CD14-positive monocyte (primary cell): ENCODE data around the gene RAVER1. TPM values are rescaled to one million over a fixed set of nuclear protein-coding genes. Genes with fewer than 3 reads are reported as not detected.
"Not testable (repeated sequence)": the region's sequence is repeated elsewhere in the genome, so short reads cannot be mapped to it uniquely, and the experiment has no call there.

Experiments
- DNase-seq, 3 donors: peaks; one replicate each; pipeline ENCODE4 v3.0.0-alpha.2; 2011 to 2022
- H2AFZ ChIP-seq: 2 replicates; pipeline ENCODE4 v1.6.0; 2012; ENCODE audit warnings: mild to moderate bottlenecking, low read depth, low read length, inconsistent platforms; ENCODE audit not compliant: insufficient read depth, poor library complexity, severe bottlenecking
- H3K27ac ChIP-seq, 2 donors: 1 replicate in 1 of 2; 2 replicates in 1 of 2; pipeline ENCODE4 v1.5.1; 2012 to 2013; ENCODE audit warnings: low read length in 2 of 2, control low read depth in 1 of 2, inconsistent platforms in 1 of 2, low read depth in 1 of 2, mild to moderate bottlenecking in 1 of 2
- H3K27me3 ChIP-seq, 2 donors: one replicate each; pipeline versions ENCODE4 v1.6.0 to v1.6.1; 2011 to 2013; ENCODE audit warnings: low read length in 2 of 2; ENCODE audit not compliant: control insufficient read depth in 2 of 2, insufficient read depth in 2 of 2
- H3K36me3 ChIP-seq, 2 donors: replicated peaks in 1 of 2; 1 replicate in 1 of 2; 2 replicates in 1 of 2; pipeline versions ENCODE4 v1.5.1 to v1.6.1; 2012 to 2013; ENCODE audit warnings: low read length in 2 of 2, control low read depth in 1 of 2, inconsistent platforms in 1 of 2, mild to moderate bottlenecking in 1 of 2; ENCODE audit not compliant: insufficient read depth in 2 of 2, control insufficient read depth in 1 of 2
- H3K4me1 ChIP-seq, 2 donors: 1 replicate in 1 of 2; 2 replicates in 1 of 2; pipeline versions ENCODE4 v1.5.1 to v1.6.1; 2012 to 2013; ENCODE audit warnings: low read length in 2 of 2, control low read depth in 1 of 2, inconsistent platforms in 1 of 2, mild to moderate bottlenecking in 1 of 2, moderate library complexity in 1 of 2; ENCODE audit not compliant: insufficient read depth in 2 of 2, control insufficient read depth in 1 of 2
- H3K4me2 ChIP-seq: replicated peaks from 2 replicates; pipeline ENCODE3; 2012; ENCODE audit warnings: low read length, moderate library complexity, mild to moderate bottlenecking; ENCODE audit not compliant: poor library complexity, severe bottlenecking; ENCODE audit errors: extremely low read depth
- H3K4me3 ChIP-seq, 3 experiments: fragments of 200-600 bp in 1 of 3; sonication (generic) in 1 of 3; replicated peaks in 1 of 3; 1 replicate in 2 of 3; 2 replicates in 1 of 3; pipeline ENCODE4 v1.5.1; 2011 to 2013; ENCODE audit warnings: low read length in 3 of 3, mild to moderate bottlenecking in 3 of 3, control low read depth in 2 of 3, low read depth in 2 of 3, inconsistent platforms in 1 of 3, moderate library complexity in 1 of 3
- H3K79me2 ChIP-seq: 2 replicates; pipeline ENCODE4 v1.6.0; 2012; ENCODE audit warnings: mild to moderate bottlenecking, control low read depth, inconsistent platforms, low read length, moderate library complexity; ENCODE audit not compliant: insufficient read depth
- H3K9ac ChIP-seq: 2 replicates; pipeline ENCODE4 v1.6.0; 2017; ENCODE audit warnings: low read length, mild to moderate bottlenecking; ENCODE audit not compliant: insufficient read depth, poor library complexity, severe bottlenecking
- H3K9me3 ChIP-seq, 2 donors: replicated peaks in 1 of 2; 1 replicate in 1 of 2; 2 replicates in 1 of 2; pipeline versions ENCODE4 v1.5.1 to v1.6.1; 2012 to 2013; ENCODE audit warnings: low read length in 2 of 2, control low read depth in 1 of 2; ENCODE audit not compliant: control insufficient read depth in 1 of 2, insufficient read depth in 1 of 2
- H4K20me1 ChIP-seq: 2 replicates; pipeline ENCODE4 v1.6.0; 2012; ENCODE audit warnings: mild to moderate bottlenecking, low read length, control low read depth, moderate library complexity; ENCODE audit not compliant: insufficient read depth
- H3K27ac Mint-ChIP-seq, 7 donors: one replicate each; pipeline ENCODE4 v1.8.0; 2020; ENCODE audit warnings: mild to moderate bottlenecking in 7 of 7, mixed read lengths in 7 of 7, moderate library complexity in 6 of 7, inconsistent platforms in 2 of 7
- H3K27me3 Mint-ChIP-seq, 3 donors: one replicate each; pipeline ENCODE4 v1.8.0; 2021 to 2022; ENCODE audit warnings: low read depth in 3 of 3, mild to moderate bottlenecking in 3 of 3, mixed read lengths in 3 of 3, moderate library complexity in 3 of 3, inconsistent platforms in 1 of 3
- H3K36me3 Mint-ChIP-seq, 2 donors: one replicate each; pipeline ENCODE4 v1.8.0; 2020; ENCODE audit warnings: mixed read lengths in 2 of 2, inconsistent platforms in 1 of 2, mild to moderate bottlenecking in 1 of 2
- H3K4me1 Mint-ChIP-seq: one replicate; pipeline ENCODE4 v1.8.0; 2020; ENCODE audit warnings: mild to moderate bottlenecking, mixed read lengths
- H3K4me3 Mint-ChIP-seq, 2 donors: one replicate each; pipeline ENCODE4 v1.8.0; 2020; ENCODE audit warnings: mild to moderate bottlenecking in 2 of 2, mixed read lengths in 2 of 2, moderate library complexity in 1 of 2
- H3K9me3 Mint-ChIP-seq, 7 donors: one replicate each; pipeline ENCODE4 v1.8.0; 2020 to 2022; ENCODE audit warnings: mixed read lengths in 7 of 7, mild to moderate bottlenecking in 6 of 7, moderate library complexity in 6 of 7, inconsistent platforms in 2 of 7
- WGBS: methylation state at CpG from one replicate; pipeline ENCODE4 v1.1.5; 2013; ENCODE audit warnings: missing lambda C conversion rate; ENCODE audit not compliant: insufficient coverage; 5-methylcytosine and 5-hydroxymethylcytosine counted together
- intact Hi-C, 2 donors: fragments of 100-400 bp; cut with micrococcal nuclease; formaldehyde crosslinking; loops; one replicate each; pipeline versions ENCODE4 v1.15.0 to v1.15.1; 2023
- polyA plus RNA-seq, 3 donors: library from polyadenylated mRNA; depleted of rRNA in 1 of 3; unstranded in 2 of 3; stranded (reverse) in 1 of 3; fragments of 300-500 nt in 2 of 3; fragments of >200 nt in 1 of 3; fragmentation: Illumina TruSeq in 2 of 3; gene quantifications; 1 replicate in 2 of 3; 2 replicates in 1 of 3; pipeline ENCODE4 v1.2.3, GENCODE V29; 2012 to 2021
- TF ChIP-seq, protein P1 (sequence below): fragments of 200-600 bp; IDR thresholded peaks from one replicate; pipeline ENCODE4 v1.8.0; 2022; ENCODE audit warnings: antibody characterized with exemption, mild to moderate bottlenecking

The RAVER1 gene
- polyA plus RNA-seq, 3 donors, result 6.0 to 20.7 (median 9.0) TPM

DNA sequence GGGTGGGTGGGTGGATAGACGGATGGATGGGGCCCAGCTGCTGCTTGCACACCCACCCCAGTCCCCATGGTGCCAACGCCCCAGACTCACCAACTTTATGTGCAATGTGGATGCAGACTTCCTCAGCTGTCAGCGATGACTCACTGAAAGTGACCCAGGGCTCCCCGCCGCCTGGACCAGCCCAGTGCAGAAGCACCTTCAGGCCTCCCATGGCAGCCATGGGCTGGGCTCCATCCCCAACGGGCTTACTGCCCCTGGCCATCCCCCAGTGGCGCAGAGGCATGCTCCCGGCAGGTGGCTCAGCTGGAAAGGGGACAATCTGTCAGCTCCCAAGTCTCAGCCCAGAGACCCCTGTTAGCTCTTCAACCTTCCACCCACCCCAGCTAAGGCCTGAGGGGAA lies 44.8 kb upstream of the RAVER1 start:
- H3K36me3 ChIP-seq, result peaks cover 16 to 17% of the 10 kb centered on the region in 2 donors

DNA sequence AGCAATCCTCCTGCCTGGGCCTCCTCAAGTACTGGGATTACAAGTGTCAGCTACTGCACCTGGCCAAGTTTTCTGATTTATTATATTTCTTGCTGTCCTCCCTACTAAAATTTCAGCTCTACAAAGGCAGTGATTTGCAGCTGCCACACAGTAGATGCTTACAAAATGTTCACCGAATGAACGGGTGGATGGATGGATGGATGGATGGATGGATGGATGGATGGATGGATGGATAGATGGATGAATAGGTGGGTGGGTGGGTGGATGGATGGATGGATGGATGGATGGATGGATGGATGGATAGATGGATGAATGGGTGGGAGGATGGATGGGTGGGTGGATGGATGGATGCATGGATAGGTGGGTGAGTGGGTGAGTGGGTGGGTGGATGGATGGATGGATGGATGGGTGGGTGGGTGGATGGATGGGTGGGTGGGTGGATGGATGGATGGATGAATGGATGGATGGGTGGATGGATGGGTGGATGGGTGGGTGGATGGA lies 43.9 kb upstream of the RAVER1 start:
- H3K27ac ChIP-seq, H4K20me1 ChIP-seq, H3K27me3 Mint-ChIP-seq, H3K4me3 ChIP-seq, H3K4me3 Mint-ChIP-seq, H3K27me3 ChIP-seq, DNase-seq, H3K4me2 ChIP-seq, intact Hi-C loops, H2AFZ ChIP-seq, H3K9me3 ChIP-seq, H3K9ac ChIP-seq, H3K9me3 Mint-ChIP-seq: not testable (repeated sequence)
- Histone ChIP-seq H3K79me2 (peaks cover 48% of the 10 kb centered on the region), H3K4me1 (peaks cover 64 to 69% of the 10 kb centered on the region in 2 donors), H3K36me3 (peaks cover 16 to 17% of the 10 kb centered on the region in 2 donors)
- Mint-ChIP-seq H3K36me3 (peaks cover 21 to 48% of the 10 kb centered on the region in 2 donors), H3K27ac (peak overlapping the region in 2 of 7 donors; percentile 19 to 74), H3K4me1 (peaks cover 56% of the 10 kb centered on the region)
- 100% methylated on average over 2 of the region's 2 CpGs for WGBS

More for the DNA sequence above, 44.8 kb upstream of the RAVER1 start:
- no peak overlapping the region for H2AFZ ChIP-seq
- intact Hi-C loops, result no loop called here
- no peak overlapping the region for H3K9ac ChIP-seq
- no peaks in the 10 kb centered on the region for H3K27me3 ChIP-seq
- 76% methylated on average over 6 of the region's 8 CpGs for WGBS
- H3K4me1 ChIP-seq, result peaks cover 63 to 70% of the 10 kb centered on the region in 2 donors
- Mint-ChIP-seq H3K4me1 (peaks cover 56% of the 10 kb centered on the region), H3K9me3 (no peaks in the 10 kb centered on the region), H3K27ac (peak overlapping the region in 2 of 7 donors; percentile 40 to 61), H3K36me3 (peaks cover 21 to 45% of the 10 kb centered on the region in 2 donors), H3K4me3 (no peak overlapping the region), H3K27me3 (peaks cover 0 to 2% (median 2%) of the 10 kb centered on the region in 3 donors)
- H3K79me2 ChIP-seq, result peaks cover 43% of the 10 kb centered on the region
- peak in 2 of 3 donors; percentile 26 to 47 for DNase-seq
- H3K4me2 ChIP-seq, result no peak overlapping the region
- H3K27ac ChIP-seq, result peak overlapping the region in 1 of 2 donors; percentile 44
- TF ChIP-seq, protein P1, sequence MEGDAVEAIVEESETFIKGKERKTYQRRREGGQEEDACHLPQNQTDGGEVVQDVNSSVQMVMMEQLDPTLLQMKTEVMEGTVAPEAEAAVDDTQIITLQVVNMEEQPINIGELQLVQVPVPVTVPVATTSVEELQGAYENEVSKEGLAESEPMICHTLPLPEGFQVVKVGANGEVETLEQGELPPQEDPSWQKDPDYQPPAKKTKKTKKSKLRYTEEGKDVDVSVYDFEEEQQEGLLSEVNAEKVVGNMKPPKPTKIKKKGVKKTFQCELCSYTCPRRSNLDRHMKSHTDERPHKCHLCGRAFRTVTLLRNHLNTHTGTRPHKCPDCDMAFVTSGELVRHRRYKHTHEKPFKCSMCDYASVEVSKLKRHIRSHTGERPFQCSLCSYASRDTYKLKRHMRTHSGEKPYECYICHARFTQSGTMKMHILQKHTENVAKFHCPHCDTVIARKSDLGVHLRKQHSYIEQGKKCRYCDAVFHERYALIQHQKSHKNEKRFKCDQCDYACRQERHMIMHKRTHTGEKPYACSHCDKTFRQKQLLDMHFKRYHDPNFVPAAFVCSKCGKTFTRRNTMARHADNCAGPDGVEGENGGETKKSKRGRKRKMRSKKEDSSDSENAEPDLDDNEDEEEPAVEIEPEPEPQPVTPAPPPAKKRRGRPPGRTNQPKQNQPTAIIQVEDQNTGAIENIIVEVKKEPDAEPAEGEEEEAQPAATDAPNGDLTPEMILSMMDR, result no peak
- H3K9me3 ChIP-seq, result no peaks in the 10 kb centered on the region
- H3K4me3 ChIP-seq, result no peak overlapping the region
- peaks cover 6% of the 10 kb centered on the region for H4K20me1 ChIP-seq
